ENCODE data around the gene PACSIN1.

DNA sequence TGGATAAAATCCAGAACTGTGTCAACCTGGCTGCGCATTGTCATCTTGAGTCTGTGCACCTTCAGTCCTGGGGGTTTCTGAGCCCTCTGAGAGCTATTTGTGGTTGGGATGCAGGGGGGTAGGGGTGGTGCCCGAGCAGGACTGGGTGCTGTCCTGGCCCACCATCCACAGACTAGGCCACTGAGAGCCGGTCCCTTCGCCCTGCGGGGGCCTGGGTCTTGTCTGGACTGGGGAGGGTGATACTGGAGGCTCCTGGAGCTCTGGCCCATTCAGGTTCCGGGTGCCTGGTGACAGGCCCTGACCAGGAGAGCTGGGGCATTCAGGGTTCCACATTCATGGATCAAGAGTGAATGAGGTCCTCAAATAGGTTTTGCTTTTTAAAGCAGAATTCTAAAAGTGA is 69.3 kb downstream of the PACSIN1 start:
- TF ChIP-seq, protein P1, sequence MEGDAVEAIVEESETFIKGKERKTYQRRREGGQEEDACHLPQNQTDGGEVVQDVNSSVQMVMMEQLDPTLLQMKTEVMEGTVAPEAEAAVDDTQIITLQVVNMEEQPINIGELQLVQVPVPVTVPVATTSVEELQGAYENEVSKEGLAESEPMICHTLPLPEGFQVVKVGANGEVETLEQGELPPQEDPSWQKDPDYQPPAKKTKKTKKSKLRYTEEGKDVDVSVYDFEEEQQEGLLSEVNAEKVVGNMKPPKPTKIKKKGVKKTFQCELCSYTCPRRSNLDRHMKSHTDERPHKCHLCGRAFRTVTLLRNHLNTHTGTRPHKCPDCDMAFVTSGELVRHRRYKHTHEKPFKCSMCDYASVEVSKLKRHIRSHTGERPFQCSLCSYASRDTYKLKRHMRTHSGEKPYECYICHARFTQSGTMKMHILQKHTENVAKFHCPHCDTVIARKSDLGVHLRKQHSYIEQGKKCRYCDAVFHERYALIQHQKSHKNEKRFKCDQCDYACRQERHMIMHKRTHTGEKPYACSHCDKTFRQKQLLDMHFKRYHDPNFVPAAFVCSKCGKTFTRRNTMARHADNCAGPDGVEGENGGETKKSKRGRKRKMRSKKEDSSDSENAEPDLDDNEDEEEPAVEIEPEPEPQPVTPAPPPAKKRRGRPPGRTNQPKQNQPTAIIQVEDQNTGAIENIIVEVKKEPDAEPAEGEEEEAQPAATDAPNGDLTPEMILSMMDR (optimal IDR thresholded peaks at IDR 0.05 in 1 of 3, IDR thresholded peaks at IDR 0.05 in 1 of 3, conservative IDR thresholded peaks at IDR 0.05 in 1 of 3; ENCODE audit: extremely low read depth in 1 of 3, insufficient read depth in 2 of 3, low read length in 3 of 3): no peak
- TF ChIP-seq EZH2 (IDR thresholded peaks at IDR 0.05; ENCODE audit: low read length): no peak

All from keratinocyte (primary cell).